HTERT RPE-1 (cell line): ENCODE results near the gene BCAS3.
"Not testable (repeated sequence)": the region's sequence is repeated elsewhere in the genome, so short reads cannot be mapped to it uniquely, and the experiment has no call there.

ENCODE experiments used
- in situ Hi-C: fragments of 300-500 bp; cut with MboI; formaldehyde crosslinking; loops from 4 replicates; pipeline ENCODE4 v1.14.3; 2020; ENCODE audit warnings: low sequenced_read_pairs

BCAS3 gene

GRCh38 chr17:61238455-61238933, 560.8 kb downstream of the BCAS3 start:
- in situ Hi-C loops, result no loop called here

GRCh38 chr17:61239327-61239726, 561.7 kb downstream of the BCAS3 start:
- in situ Hi-C loops, result no loop called here

GRCh38 chr17:61239953-61240352, 562.3 kb downstream of the BCAS3 start:
- in situ Hi-C loops, result no loop called here

GRCh38 chr17:61240851-61241468, 563.3 kb downstream of the BCAS3 start:
- in situ Hi-C loops, result no loop called here

GRCh38 chr17:61244988-61245387, 567.3 kb downstream of the BCAS3 start:
- in situ Hi-C loops, result not testable (repeated sequence)

GRCh38 chr17:61245706-61246135, 568.1 kb downstream of the BCAS3 start:
- in situ Hi-C loops, result no loop called here

GRCh38 chr17:61247439-61247838, 569.8 kb downstream of the BCAS3 start:
- in situ Hi-C loops, result no loop called here

- in situ Hi-C loops, result no loop called here
These were observed 570.7 kb downstream of the BCAS3 start for GRCh38 chr17:61248399-61248798.

GRCh38 chr17:61249649-61250299, 572.1 kb downstream of the BCAS3 start:
- in situ Hi-C loops, result no loop called here

- in situ Hi-C loops, result no loop called here
These were observed 572.8 kb downstream of the BCAS3 start for GRCh38 chr17:61250335-61250890.

GRCh38 chr17:61251939-61252865, 574.6 kb downstream of the BCAS3 start:
- in situ Hi-C loops, result no loop called here

GRCh38 chr17:61253362-61253761, 575.7 kb downstream of the BCAS3 start:
- in situ Hi-C loops, result no loop called here

GRCh38 chr17:61253937-61254574, 576.4 kb downstream of the BCAS3 start:
- in situ Hi-C loops, result no loop called here

GRCh38 chr17:61254904-61255303, 577.3 kb downstream of the BCAS3 start:
- in situ Hi-C loops, result no loop called here

GRCh38 chr17:61255647-61256046, 578.0 kb downstream of the BCAS3 start:
- in situ Hi-C loops, result no loop called here

- in situ Hi-C loops, result no loop called here
These were observed 581.7 kb downstream of the BCAS3 start for GRCh38 chr17:61259360-61259759.

- in situ Hi-C loops, result no loop called here
These were observed 582.6 kb downstream of the BCAS3 start for GRCh38 chr17:61260071-61260797.

GRCh38 chr17:61261001-61261637, 583.5 kb downstream of the BCAS3 start:
- in situ Hi-C loops, result no loop called here

- in situ Hi-C loops, result no loop called here
These were observed 587.7 kb downstream of the BCAS3 start for GRCh38 chr17:61265397-61265796.

GRCh38 chr17:61267847-61268246, 590.2 kb downstream of the BCAS3 start:
- in situ Hi-C loops, result no loop called here
